Gastrocnemius medialis (tissue), 4 donors: Measurements from ENCODE around the gene C4BPA.

ENCODE experiments used
- CTCF ChIP-seq, 5 experiments: fragments of 450-650 bp in 3 of 5; fragments of 200-600 bp in 2 of 5; sonication (generic) in 2 of 5; IDR thresholded peaks in 4 of 5; conservative IDR thresholded peaks in 1 of 5; 1 replicate in 4 of 5; 2 replicates in 1 of 5; pipeline ENCODE4 v1.5.1; 2016 to 2019; ENCODE audit warnings: antibody characterized with exemption in 5 of 5, mild to moderate bottlenecking in 3 of 5, moderate library complexity in 3 of 5
- POLR2A ChIP-seq, 2 donors: fragments of 450-650 bp; IDR thresholded peaks; one replicate each; pipeline ENCODE4 v1.6.1; 2017; ENCODE audit warnings: antibody characterized with exemption in 2 of 2, mild to moderate bottlenecking in 2 of 2, moderate library complexity in 2 of 2

GRCh38 chr1:207084701-207085180 lies 19.3 kb upstream of the C4BPA start:
- TF ChIP-seq CTCF (IDR thresholded peaks at IDR 0.05 in 4 of 5, conservative IDR thresholded peaks at IDR 0.05 in 1 of 5) = peak; percentile 44 to 63 (median 53)
- no peak for TF ChIP-seq POLR2A (IDR thresholded peaks at IDR 0.05)
